Measurements from ENCODE around the gene ACER3.

Gene ACER3

GRCh38 chr11:76834151-76834550, 26.6 kb upstream of the ACER3 start:
- no peak overlapping the region for H2AK5ac ChIP-seq (ENCODE audit: low read length)

GRCh38 chr11:76835036-76835435, 25.7 kb upstream of the ACER3 start:
- Histone ChIP-seq H2AFZ (ENCODE audit: insufficient read depth, low read length, poor library complexity) (no peak overlapping the region), H4K91ac (ENCODE audit: low read depth, low read length) (no peak overlapping the region), H4K8ac (ENCODE audit: low read depth, low read length) (no peak overlapping the region), H4K12ac (ENCODE audit: low read depth, low read length) (no peak overlapping the region), H3K14ac (ENCODE audit: low read length) (no peak overlapping the region), H3K9ac (ENCODE audit: low read length) (no peak overlapping the region), H3K4ac (ENCODE audit: low read depth, low read length) (no peak overlapping the region), H3K27ac (ENCODE audit: low read depth, low read length) (no peak overlapping the region), H3K4me3 (ENCODE audit: low read depth, low read length) (no peak overlapping the region), H3K27me3 (ENCODE audit: insufficient read depth, low read length) (no peaks in the 10 kb centered on the region), H2BK5ac (ENCODE audit: low read depth, low read length, poor library complexity) (no peak overlapping the region), H3K36me3 (ENCODE audit: control insufficient read depth in 1 of 2, insufficient read depth in 2 of 2, low read length in 2 of 2) (no peaks in the 10 kb centered on the region), H2BK12ac (ENCODE audit: low read length) (no peak overlapping the region), H3K9me3 (ENCODE audit: insufficient read depth, low read depth, low read length) (no peaks in the 10 kb centered on the region), H3K4me2 (ENCODE audit: low read length) (no peak overlapping the region), H3K4me1 (ENCODE audit: control insufficient read depth in 1 of 2, insufficient read depth in 2 of 2, low read length in 2 of 2) (peaks cover 4% of the 10 kb centered on the region in 2 experiments), H2BK120ac (ENCODE audit: insufficient read depth, low read length, poor library complexity) (no peak overlapping the region), H2AK5ac (ENCODE audit: low read length) (no peak overlapping the region), H3K79me2 (ENCODE audit: control insufficient read depth, insufficient read depth, low read length, poor library complexity) (no peaks in the 10 kb centered on the region), H3K79me1 (ENCODE audit: low read length) (no peaks in the 10 kb centered on the region), H3K18ac (ENCODE audit: low read length) (no peak overlapping the region), H3K23ac (ENCODE audit: low read length) (no peak overlapping the region)
- DNase-seq, result no peak
- no CpG with 5 or more reads among the region's 2 CpGs for WGBS (ENCODE audit: extremely low coverage, insufficient coverage, insufficient read length)

More at GRCh38 chr11:76834151-76834550, 26.6 kb upstream of the ACER3 start:
- H2AFZ ChIP-seq (ENCODE audit: insufficient read depth, low read length, poor library complexity), result no peak overlapping the region
- no peaks in the 10 kb centered on the region for H3K27me3 ChIP-seq (ENCODE audit: insufficient read depth, low read length)
- H3K14ac ChIP-seq (ENCODE audit: low read length), result no peak overlapping the region
- no peak overlapping the region for H4K12ac ChIP-seq (ENCODE audit: low read depth, low read length)
- no peak overlapping the region for H3K18ac ChIP-seq (ENCODE audit: low read length)
- no peak overlapping the region for H3K4ac ChIP-seq (ENCODE audit: low read depth, low read length)
- H4K8ac ChIP-seq (ENCODE audit: low read depth, low read length), result no peak overlapping the region
- no peak for DNase-seq
- H3K4me1 ChIP-seq (ENCODE audit: control insufficient read depth in 1 of 2, insufficient read depth in 2 of 2, low read length in 2 of 2), result peaks cover under 1 to 1% of the 10 kb centered on the region in 2 experiments
- H3K27ac ChIP-seq (ENCODE audit: low read depth, low read length), result no peak overlapping the region
- no peak overlapping the region for H3K4me2 ChIP-seq (ENCODE audit: low read length)
- no peak overlapping the region for H3K4me3 ChIP-seq (ENCODE audit: low read depth, low read length)
- H3K36me3 ChIP-seq (ENCODE audit: control insufficient read depth in 1 of 2, insufficient read depth in 2 of 2, low read length in 2 of 2), result no peaks in the 10 kb centered on the region
- no peaks in the 10 kb centered on the region for H3K79me1 ChIP-seq (ENCODE audit: low read length)
- no peak overlapping the region for H3K9ac ChIP-seq (ENCODE audit: low read length)
- H2BK120ac ChIP-seq (ENCODE audit: insufficient read depth, low read length, poor library complexity), result no peak overlapping the region
- no peak overlapping the region for H2BK5ac ChIP-seq (ENCODE audit: low read depth, low read length, poor library complexity)
- no peaks in the 10 kb centered on the region for H3K9me3 ChIP-seq (ENCODE audit: insufficient read depth, low read depth, low read length)
- no CpG with 5 or more reads among the region's 3 CpGs for WGBS (ENCODE audit: extremely low coverage, insufficient coverage, insufficient read length)
- H3K79me2 ChIP-seq (ENCODE audit: control insufficient read depth, insufficient read depth, low read length, poor library complexity), result no peaks in the 10 kb centered on the region
- H3K23ac ChIP-seq (ENCODE audit: low read length), result no peak overlapping the region
- no peak overlapping the region for H4K91ac ChIP-seq (ENCODE audit: low read depth, low read length)
- H2BK12ac ChIP-seq (ENCODE audit: low read length), result no peak overlapping the region

GRCh38 chr11:76835928-76836612, 24.6 kb upstream of the ACER3 start:
- Histone ChIP-seq H3K14ac (ENCODE audit: low read length) (no peak overlapping the region), H4K12ac (ENCODE audit: low read depth, low read length) (no peak overlapping the region), H3K79me2 (ENCODE audit: control insufficient read depth, insufficient read depth, low read length, poor library complexity) (no peaks in the 10 kb centered on the region), H3K4me1 (ENCODE audit: control insufficient read depth in 1 of 2, insufficient read depth in 2 of 2, low read length in 2 of 2) (peaks cover 4% of the 10 kb centered on the region in 2 experiments), H2BK120ac (ENCODE audit: insufficient read depth, low read length, poor library complexity) (no peak overlapping the region), H2BK5ac (ENCODE audit: low read depth, low read length, poor library complexity) (no peak overlapping the region), H3K36me3 (ENCODE audit: control insufficient read depth in 1 of 2, insufficient read depth in 2 of 2, low read length in 2 of 2) (no peaks in the 10 kb centered on the region), H3K27me3 (ENCODE audit: insufficient read depth, low read length) (no peaks in the 10 kb centered on the region), H2BK12ac (ENCODE audit: low read length) (no peak overlapping the region), H3K4me2 (ENCODE audit: low read length) (no peak overlapping the region), H2AFZ (ENCODE audit: insufficient read depth, low read length, poor library complexity) (no peak overlapping the region), H3K4me3 (ENCODE audit: low read depth, low read length) (no peak overlapping the region), H3K9me3 (ENCODE audit: insufficient read depth, low read depth, low read length) (no peaks in the 10 kb centered on the region), H3K4ac (ENCODE audit: low read depth, low read length) (no peak overlapping the region), H3K79me1 (ENCODE audit: low read length) (no peaks in the 10 kb centered on the region), H3K27ac (ENCODE audit: low read depth, low read length) (no peak overlapping the region), H3K18ac (ENCODE audit: low read length) (no peak overlapping the region), H3K9ac (ENCODE audit: low read length) (no peak overlapping the region), H2AK5ac (ENCODE audit: low read length) (no peak overlapping the region), H3K23ac (ENCODE audit: low read length) (no peak overlapping the region), H4K91ac (ENCODE audit: low read depth, low read length) (no peak overlapping the region), H4K8ac (ENCODE audit: low read depth, low read length) (no peak overlapping the region)
- DNase-seq, result no peak
- no CpG with 5 or more reads among the region's 5 CpGs for WGBS (ENCODE audit: extremely low coverage, insufficient coverage, insufficient read length)

- H3K4ac ChIP-seq (ENCODE audit: low read depth, low read length), result no peak overlapping the region
- no peaks in the 10 kb centered on the region for H3K9me3 ChIP-seq (ENCODE audit: insufficient read depth, low read depth, low read length)
- no peak overlapping the region for H3K23ac ChIP-seq (ENCODE audit: low read length)
- H3K4me3 ChIP-seq (ENCODE audit: low read depth, low read length), result no peak overlapping the region
- no peak overlapping the region for H2BK120ac ChIP-seq (ENCODE audit: insufficient read depth, low read length, poor library complexity)
- no peak for DNase-seq
- no peaks in the 10 kb centered on the region for H3K27me3 ChIP-seq (ENCODE audit: insufficient read depth, low read length)
- H3K79me2 ChIP-seq (ENCODE audit: control insufficient read depth, insufficient read depth, low read length, poor library complexity), result no peaks in the 10 kb centered on the region
- no peak overlapping the region for H2AK5ac ChIP-seq (ENCODE audit: low read length)
- H3K4me1 ChIP-seq (ENCODE audit: control insufficient read depth in 1 of 2, insufficient read depth in 2 of 2, low read length in 2 of 2), result peaks cover 4% of the 10 kb centered on the region in 2 experiments
- no peak overlapping the region for H2BK12ac ChIP-seq (ENCODE audit: low read length)
- WGBS (ENCODE audit: extremely low coverage, insufficient coverage, insufficient read length), result no CpG with 5 or more reads among the region's 11 CpGs
- H3K4me2 ChIP-seq (ENCODE audit: low read length), result no peak overlapping the region
- no peak overlapping the region for H3K14ac ChIP-seq (ENCODE audit: low read length)
- no peak overlapping the region for H3K27ac ChIP-seq (ENCODE audit: low read depth, low read length)
- no peak overlapping the region for H4K91ac ChIP-seq (ENCODE audit: low read depth, low read length)
- no peak overlapping the region for H3K9ac ChIP-seq (ENCODE audit: low read length)
- no peak overlapping the region for H4K8ac ChIP-seq (ENCODE audit: low read depth, low read length)
- H3K79me1 ChIP-seq (ENCODE audit: low read length), result no peaks in the 10 kb centered on the region
- no peak overlapping the region for H3K18ac ChIP-seq (ENCODE audit: low read length)
- H3K36me3 ChIP-seq (ENCODE audit: control insufficient read depth in 1 of 2, insufficient read depth in 2 of 2, low read length in 2 of 2), result no peaks in the 10 kb centered on the region
- H2BK5ac ChIP-seq (ENCODE audit: low read depth, low read length, poor library complexity), result no peak overlapping the region
- no peak overlapping the region for H2AFZ ChIP-seq (ENCODE audit: insufficient read depth, low read length, poor library complexity)
- no peak overlapping the region for H4K12ac ChIP-seq (ENCODE audit: low read depth, low read length)
Measured at GRCh38 chr11:76836613-76837291, 24.0 kb upstream of the ACER3 start.

Data from trophoblast cell (in vitro differentiated cells and primary cell).